ENCODE measurements around the gene PDE8A. TPM values are rescaled to one million over a fixed set of nuclear protein-coding genes. Genes with fewer than 3 reads are reported as not detected.

PDE8A gene
- total RNA-seq, 1 donor from 2014 or later, result 17.4 TPM

- intact Hi-C loops (cut with micrococcal nuclease), result no loop called here
- Mint-ChIP-seq H3K27ac (no peak overlapping the region), H3K27me3 (ENCODE audit: insufficient read depth) (no peaks in the 10 kb centered on the region), H3K36me3 (ENCODE audit: low read depth) (peaks cover 26% of the 10 kb centered on the region), H3K4me1 (ENCODE audit: low read depth) (no peaks in the 10 kb centered on the region), H3K4me3 (no peak overlapping the region), H3K9me3 (peaks cover 6% of the 10 kb centered on the region)
- DNase-seq (ENCODE audit: low spot score), result no peak
These were observed 147.0 kb downstream of the PDE8A start for GRCh38 chr15:85128621-85129020.

DNA sequence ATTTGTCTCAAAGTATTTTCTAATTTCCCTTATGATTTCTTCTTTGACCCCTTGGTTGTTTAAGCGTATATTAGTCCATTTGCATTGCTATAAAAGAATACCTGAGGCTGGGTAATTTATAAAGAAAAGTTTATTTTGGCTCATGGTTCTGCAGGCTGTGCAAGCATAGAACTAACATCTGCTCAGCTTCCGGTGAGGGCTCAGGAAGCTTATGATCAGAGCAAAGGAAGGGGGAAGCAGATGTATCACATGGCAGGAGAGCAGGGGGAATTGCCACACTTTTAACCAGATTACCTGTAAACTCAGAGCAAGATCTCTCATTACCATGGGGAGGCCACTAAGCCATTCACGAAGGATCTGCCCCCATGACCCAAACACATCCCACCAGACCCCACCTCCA lies 148.2 kb downstream of the PDE8A start:
- intact Hi-C loops (cut with micrococcal nuclease), result no loop called here
- Mint-ChIP-seq H3K27me3 (ENCODE audit: insufficient read depth) (no peaks in the 10 kb centered on the region), H3K9me3 (peaks cover 6% of the 10 kb centered on the region), H3K36me3 (ENCODE audit: low read depth) (peaks cover 21% of the 10 kb centered on the region), H3K4me3 (no peak overlapping the region), H3K27ac (no peak overlapping the region), H3K4me1 (ENCODE audit: low read depth) (no peaks in the 10 kb centered on the region)
- DNase-seq (ENCODE audit: low spot score), result no peak

GRCh38 chr15:85131915-85132314 lies 150.3 kb downstream of the PDE8A start:
- H3K27me3 Mint-ChIP-seq (ENCODE audit: insufficient read depth), result no peaks in the 10 kb centered on the region
- intact Hi-C loops (cut with micrococcal nuclease), result no loop called here
- H3K4me3 Mint-ChIP-seq, result no peak overlapping the region
- DNase-seq (ENCODE audit: low spot score), result no peak
- peaks cover 6% of the 10 kb centered on the region for H3K9me3 Mint-ChIP-seq
- H3K36me3 Mint-ChIP-seq (ENCODE audit: low read depth), result peaks cover 20% of the 10 kb centered on the region
- no peaks in the 10 kb centered on the region for H3K4me1 Mint-ChIP-seq (ENCODE audit: low read depth)
- H3K27ac Mint-ChIP-seq, result no peak overlapping the region

DNA sequence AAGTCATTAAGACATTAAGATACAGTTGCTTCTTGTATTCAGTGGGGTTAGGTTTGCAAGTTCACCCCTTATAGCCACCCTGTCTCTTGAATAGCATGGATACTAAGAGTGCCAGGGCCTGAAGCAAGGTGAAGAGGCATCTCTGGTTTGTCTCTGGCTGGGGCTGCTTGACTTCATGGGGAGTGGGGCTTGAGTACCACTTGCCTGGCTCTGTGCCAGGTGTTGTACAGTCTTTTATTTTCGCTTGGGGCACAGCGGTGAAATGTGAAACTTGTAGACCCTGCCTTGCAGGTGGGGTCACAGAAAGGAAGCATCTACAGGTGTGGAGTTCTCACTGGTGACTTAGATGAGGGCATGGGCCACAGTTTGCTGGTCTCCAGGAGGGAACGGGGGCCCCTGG lies 152.1 kb downstream of the PDE8A start:
- no peak for DNase-seq (ENCODE audit: low spot score)
- intact Hi-C loops (cut with micrococcal nuclease), result no loop called here
- peaks cover 16% of the 10 kb centered on the region for H3K36me3 Mint-ChIP-seq (ENCODE audit: low read depth)
- no peaks in the 10 kb centered on the region for H3K4me1 Mint-ChIP-seq (ENCODE audit: low read depth)
- H3K9me3 Mint-ChIP-seq, result peaks cover 6% of the 10 kb centered on the region
- H3K4me3 Mint-ChIP-seq, result no peak overlapping the region
- H3K27ac Mint-ChIP-seq, result no peak overlapping the region
- no peaks in the 10 kb centered on the region for H3K27me3 Mint-ChIP-seq (ENCODE audit: insufficient read depth)

- no peak for DNase-seq (ENCODE audit: low spot score)
- no peak overlapping the region for H3K4me3 Mint-ChIP-seq
- no peaks in the 10 kb centered on the region for H3K9me3 Mint-ChIP-seq
- peaks cover 12% of the 10 kb centered on the region for H3K36me3 Mint-ChIP-seq (ENCODE audit: low read depth)
- intact Hi-C loops (cut with micrococcal nuclease), result no loop called here
- H3K27me3 Mint-ChIP-seq (ENCODE audit: insufficient read depth), result no peaks in the 10 kb centered on the region
- no peak overlapping the region for H3K27ac Mint-ChIP-seq
- no peaks in the 10 kb centered on the region for H3K4me1 Mint-ChIP-seq (ENCODE audit: low read depth)
These were observed 156.0 kb downstream of the PDE8A start for GRCh38 chr15:85137489-85138168.

DNA sequence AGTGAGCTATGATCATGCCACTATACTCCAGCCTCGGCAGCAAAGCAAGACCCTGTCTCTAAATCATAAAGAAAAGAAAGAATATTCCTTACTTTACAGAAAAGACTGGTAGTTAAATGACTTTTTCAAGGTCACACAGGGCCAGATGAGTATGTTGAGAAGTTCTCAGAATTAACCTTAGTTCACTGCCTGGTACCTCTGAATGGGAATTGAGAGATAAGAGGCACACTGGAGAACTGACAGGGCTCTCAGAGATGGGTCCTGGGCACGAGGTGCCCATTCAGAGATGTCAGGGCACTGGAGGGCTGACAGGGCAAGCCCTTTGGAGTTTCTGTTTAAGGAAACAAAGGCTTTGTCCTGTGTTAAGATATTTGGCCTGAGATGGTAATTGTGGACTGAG lies 157.7 kb downstream of the PDE8A start:
- H3K9me3 Mint-ChIP-seq, result no peaks in the 10 kb centered on the region

GRCh38 chr15:85141726-85142125 lies 160.1 kb downstream of the PDE8A start:
- Mint-ChIP-seq H3K36me3 (ENCODE audit: low read depth) (peaks cover 10% of the 10 kb centered on the region), H3K27ac (no peak overlapping the region), H3K9me3 (no peaks in the 10 kb centered on the region), H3K4me3 (no peak overlapping the region), H3K27me3 (ENCODE audit: insufficient read depth) (no peaks in the 10 kb centered on the region), H3K4me1 (ENCODE audit: low read depth) (no peaks in the 10 kb centered on the region)
- DNase-seq (ENCODE audit: low spot score), result no peak
- intact Hi-C loops (cut with micrococcal nuclease), result no loop called here

More for the DNA sequence above, 157.7 kb downstream of the PDE8A start:
- no peaks in the 10 kb centered on the region for H3K27me3 Mint-ChIP-seq (ENCODE audit: insufficient read depth)
- intact Hi-C loops (cut with micrococcal nuclease), result no loop called here
- H3K27ac Mint-ChIP-seq, result no peak overlapping the region
- H3K4me1 Mint-ChIP-seq (ENCODE audit: low read depth), result no peaks in the 10 kb centered on the region
- no peak overlapping the region for H3K4me3 Mint-ChIP-seq
- DNase-seq (ENCODE audit: low spot score), result no peak
- peaks cover 10% of the 10 kb centered on the region for H3K36me3 Mint-ChIP-seq (ENCODE audit: low read depth)

DNA sequence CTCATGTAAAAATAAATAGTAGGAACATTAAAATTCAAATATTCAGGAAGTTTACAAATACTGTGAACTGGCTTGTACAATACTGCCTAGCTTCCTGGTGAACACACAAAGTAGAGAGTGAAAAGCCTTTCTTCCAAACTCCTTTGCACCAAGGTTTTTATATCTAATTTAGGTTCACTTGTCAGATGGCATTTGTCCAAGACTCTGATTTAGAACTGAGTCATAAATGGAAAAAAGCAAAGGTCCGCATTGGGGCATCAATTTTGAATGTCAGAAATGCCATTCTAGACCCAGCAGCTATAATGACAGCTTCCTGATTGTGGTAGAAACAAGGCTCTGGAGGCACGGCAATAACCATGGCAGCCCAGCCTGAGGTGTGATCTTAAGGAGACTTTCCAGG lies 160.7 kb downstream of the PDE8A start:
- intact Hi-C loops (cut with micrococcal nuclease), result no loop called here
- Mint-ChIP-seq H3K27ac (no peak overlapping the region), H3K27me3 (ENCODE audit: insufficient read depth) (no peaks in the 10 kb centered on the region), H3K4me3 (no peak overlapping the region), H3K36me3 (ENCODE audit: low read depth) (peaks cover 8% of the 10 kb centered on the region), H3K4me1 (ENCODE audit: low read depth) (no peaks in the 10 kb centered on the region), H3K9me3 (no peaks in the 10 kb centered on the region)
- DNase-seq (ENCODE audit: low spot score), result no peak

DNA sequence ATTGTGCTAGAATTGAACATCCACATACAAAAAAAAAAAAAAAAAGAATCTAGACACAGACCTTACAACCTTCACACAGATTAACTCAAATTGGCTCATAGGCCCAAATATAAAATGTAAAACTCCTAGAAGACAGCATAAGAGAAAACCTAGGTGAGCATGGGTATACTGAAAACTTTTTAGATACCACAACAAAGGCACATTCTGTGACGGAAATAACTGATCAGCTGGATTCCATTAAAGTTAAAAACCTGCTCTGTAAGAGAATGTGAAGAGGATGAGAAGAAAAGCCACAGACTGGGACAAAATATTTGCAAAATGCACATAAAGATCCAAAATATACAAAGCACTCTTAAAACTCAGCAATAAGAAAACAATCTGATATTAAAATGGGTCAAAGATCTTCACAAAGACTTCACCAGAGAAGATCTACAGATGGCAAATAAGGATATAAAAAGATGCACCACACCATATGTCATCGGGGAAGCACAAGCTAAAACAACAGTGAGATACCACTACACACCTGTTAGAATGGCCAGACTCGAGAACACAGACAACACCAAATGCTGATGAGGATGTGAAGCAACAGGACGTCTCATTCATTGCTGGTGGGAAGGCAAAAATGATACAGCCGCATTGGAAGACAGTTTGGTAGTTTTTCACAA lies 167.9 kb downstream of the PDE8A start:
- peaks cover 18% of the 10 kb centered on the region for H3K4me1 Mint-ChIP-seq (ENCODE audit: low read depth)
- no peak for DNase-seq (ENCODE audit: low spot score)
- H3K27me3 Mint-ChIP-seq (ENCODE audit: insufficient read depth), result no peaks in the 10 kb centered on the region
- H3K36me3 Mint-ChIP-seq (ENCODE audit: low read depth), result no peaks in the 10 kb centered on the region
- H3K27ac Mint-ChIP-seq, result no peak overlapping the region
- H3K4me3 Mint-ChIP-seq, result no peak overlapping the region
- peaks cover 7% of the 10 kb centered on the region for H3K9me3 Mint-ChIP-seq
- intact Hi-C loops (cut with micrococcal nuclease), result no loop called here

- no peak overlapping the region for H3K27ac Mint-ChIP-seq
- no peak for DNase-seq (ENCODE audit: low spot score)
- H3K27me3 Mint-ChIP-seq (ENCODE audit: insufficient read depth), result no peaks in the 10 kb centered on the region
- intact Hi-C loops (cut with micrococcal nuclease), result no loop called here
- no peak overlapping the region for H3K4me3 Mint-ChIP-seq
- peaks cover 18% of the 10 kb centered on the region for H3K4me1 Mint-ChIP-seq (ENCODE audit: low read depth)
- peaks cover 7% of the 10 kb centered on the region for H3K9me3 Mint-ChIP-seq
- no peaks in the 10 kb centered on the region for H3K36me3 Mint-ChIP-seq (ENCODE audit: low read depth)
These were observed 168.4 kb downstream of the PDE8A start for GRCh38 chr15:85150130-85150480.

DNA sequence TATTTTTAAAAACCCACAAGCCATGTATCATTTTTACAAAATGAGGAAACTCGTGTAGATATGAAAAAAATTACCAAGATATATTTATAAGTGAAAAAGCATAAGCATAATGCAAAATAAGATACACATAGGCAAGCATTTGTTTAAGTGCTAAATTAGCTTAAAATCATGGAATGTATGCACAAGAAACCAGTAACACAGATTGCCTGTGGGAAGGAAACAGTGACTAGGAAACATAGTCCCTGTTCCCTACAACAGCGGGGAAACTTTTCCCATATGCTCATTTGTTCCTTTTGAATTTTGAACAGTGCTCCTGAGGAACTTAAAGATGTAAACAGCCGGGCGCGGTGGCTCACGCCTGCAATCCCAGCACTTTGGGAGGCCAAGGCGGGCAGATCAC lies 169.5 kb downstream of the PDE8A start:
- peaks cover 7% of the 10 kb centered on the region for H3K9me3 Mint-ChIP-seq
- H3K27ac Mint-ChIP-seq, result no peak overlapping the region
- no peak overlapping the region for H3K4me3 Mint-ChIP-seq
- H3K36me3 Mint-ChIP-seq (ENCODE audit: low read depth), result no peaks in the 10 kb centered on the region
- intact Hi-C loops (cut with micrococcal nuclease), result no loop called here
- peaks cover 18% of the 10 kb centered on the region for H3K4me1 Mint-ChIP-seq (ENCODE audit: low read depth)
- peaks cover 2% of the 10 kb centered on the region for H3K27me3 Mint-ChIP-seq (ENCODE audit: insufficient read depth)
- DNase-seq (ENCODE audit: low spot score), result no peak

DNA sequence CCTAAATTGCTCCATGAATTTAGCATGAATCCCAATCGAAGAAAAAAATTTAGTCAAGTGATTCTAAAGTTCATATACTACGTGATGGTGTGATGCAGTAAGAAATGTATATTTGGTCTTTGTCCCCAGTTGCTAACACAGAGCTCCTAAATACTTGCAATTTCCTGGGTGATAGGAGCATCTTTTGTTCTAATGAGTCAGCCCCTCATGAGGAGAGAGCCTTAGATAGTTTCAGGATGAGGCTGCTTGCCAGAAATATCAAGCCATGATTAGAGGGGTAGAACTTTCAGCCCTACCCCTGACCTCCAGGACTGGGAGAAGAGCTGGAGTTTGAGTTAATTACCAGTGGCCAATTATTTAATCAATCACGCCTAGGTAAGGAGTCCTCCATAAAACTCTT lies 170.2 kb downstream of the PDE8A start:
- Mint-ChIP-seq H3K4me3 (no peak overlapping the region), H3K27me3 (ENCODE audit: insufficient read depth) (peaks cover 10% of the 10 kb centered on the region), H3K36me3 (ENCODE audit: low read depth) (no peaks in the 10 kb centered on the region), H3K27ac (no peak overlapping the region), H3K9me3 (peaks cover 7% of the 10 kb centered on the region), H3K4me1 (ENCODE audit: low read depth) (peaks cover 18% of the 10 kb centered on the region)
- DNase-seq (ENCODE audit: low spot score), result no peak
- intact Hi-C loops (cut with micrococcal nuclease), result no loop called here

DNA sequence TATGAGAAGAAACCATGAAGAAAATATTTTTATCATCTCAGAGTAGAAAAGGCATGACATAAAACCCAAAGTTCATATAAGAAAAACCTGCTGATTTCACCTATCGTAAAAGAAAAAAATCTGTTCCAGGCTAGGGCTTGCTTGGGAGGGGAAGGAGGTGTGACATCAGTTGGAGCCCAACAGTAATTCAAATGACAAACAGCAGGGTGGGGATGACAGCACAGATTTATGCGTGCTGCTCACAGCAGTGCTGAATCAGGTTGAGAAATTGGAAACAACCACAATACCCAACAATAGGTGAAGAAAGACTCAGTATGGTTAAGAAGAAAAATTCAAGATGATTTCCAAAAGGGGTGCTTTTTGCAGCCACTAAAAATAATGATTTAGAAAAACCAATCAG lies 172.4 kb downstream of the PDE8A start:
- peaks cover 17% of the 10 kb centered on the region for H3K27me3 Mint-ChIP-seq (ENCODE audit: insufficient read depth)
- H3K4me3 Mint-ChIP-seq, result no peak overlapping the region
- H3K4me1 Mint-ChIP-seq (ENCODE audit: low read depth), result peaks cover 15% of the 10 kb centered on the region
- H3K36me3 Mint-ChIP-seq (ENCODE audit: low read depth), result no peaks in the 10 kb centered on the region
- H3K9me3 Mint-ChIP-seq, result peaks cover 7% of the 10 kb centered on the region
- intact Hi-C loops (cut with micrococcal nuclease), result no loop called here
- no peak for DNase-seq (ENCODE audit: low spot score)
- no peak overlapping the region for H3K27ac Mint-ChIP-seq

GRCh38 chr15:85155360-85155759 lies 173.7 kb downstream of the PDE8A start:
- peaks cover 17% of the 10 kb centered on the region for H3K27me3 Mint-ChIP-seq (ENCODE audit: insufficient read depth)
- DNase-seq (ENCODE audit: low spot score), result no peak
- intact Hi-C loops (cut with micrococcal nuclease), result no loop called here

More at GRCh38 chr15:85155360-85155759, 173.7 kb downstream of the PDE8A start:
- peaks cover 6% of the 10 kb centered on the region for H3K4me1 Mint-ChIP-seq (ENCODE audit: low read depth)
- H3K9me3 Mint-ChIP-seq, result peaks cover 7% of the 10 kb centered on the region
- no peaks in the 10 kb centered on the region for H3K36me3 Mint-ChIP-seq (ENCODE audit: low read depth)
- no peak overlapping the region for H3K27ac Mint-ChIP-seq
- H3K4me3 Mint-ChIP-seq, result no peak overlapping the region
